PC-9 (cell line): ENCODE results near the gene ZDHHC18. TPM values are rescaled to one million over a fixed set of nuclear protein-coding genes. Genes with fewer than 3 reads are reported as not detected.

Experiments used
- BruUV-seq: library from RNA; stranded (reverse); fragments of 400-500 nt; replicated peaks from 2 replicates; lab custom pipeline; 2021; lab: Mats Ljungman, UMichigan
- CTCF ChIA-PET: fragments of 300-600 bp; sonication (Branson Sonifier 250); formaldehyde crosslinking; loops from one replicate; lab custom pipeline; 2022; ENCODE audit warnings: antibody characterized with exemption; lab: Charles Lee
- POLR2A ChIA-PET: fragments of 300-600 bp; sonication (Branson Sonifier 250); formaldehyde crosslinking; loops from one replicate; lab custom pipeline; 2022; ENCODE audit warnings: antibody characterized with exemption; ENCODE audit not compliant: unreplicated experiment; lab: Charles Lee
- DNase-seq, 2 experiments: peaks; one replicate each; pipeline versions ENCODE4 v3.0.0 to v3.0.0-alpha.2; 2015 to 2022; ENCODE audit warnings: mixed read lengths in 1 of 2
- H2AFZ ChIP-seq: fragments of 200-600 bp; sonication (generic); 2 replicates; pipeline ENCODE4 v1.8.1; 2017; ENCODE audit warnings: antibody characterized with exemption
- H3F3A ChIP-seq: fragments of 200-600 bp; sonication (generic); 2 replicates; pipeline ENCODE4 v1.8.1; 2017; ENCODE audit warnings: antibody characterized with exemption, mild to moderate bottlenecking, low read depth; ENCODE audit not compliant: insufficient read depth
- H3K27ac ChIP-seq: fragments of 200-600 bp; sonication (generic); 2 replicates; pipeline ENCODE4 v1.6.1; 2016; ENCODE audit warnings: mixed run types
- H3K27me3 ChIP-seq: fragments of 200-600 bp; sonication (generic); 2 replicates; pipeline ENCODE4 v1.6.1; 2016; ENCODE audit warnings: low read depth, mixed run types; ENCODE audit not compliant: insufficient read depth
- H3K36me3 ChIP-seq: fragments of 200-600 bp; sonication (generic); 2 replicates; pipeline ENCODE4 v1.6.1; 2016; ENCODE audit warnings: low read depth, mixed run types
- H3K4me1 ChIP-seq: fragments of 200-600 bp; sonication (generic); replicated peaks from 2 replicates; pipeline ENCODE4 v1.6.1; 2016; ENCODE audit warnings: mixed run types; ENCODE audit not compliant: insufficient read depth
- H3K4me2 ChIP-seq: fragments of 200-600 bp; sonication (generic); 2 replicates; pipeline ENCODE4 v1.6.1; 2017; ENCODE audit warnings: mixed run types
- H3K4me3 ChIP-seq: fragments of 200-600 bp; sonication (generic); 2 replicates; pipeline ENCODE4 v1.6.1; 2016; ENCODE audit warnings: mixed run types
- H3K79me2 ChIP-seq: fragments of 200-600 bp; sonication (generic); 2 replicates; pipeline ENCODE4 v1.6.1; 2017; ENCODE audit warnings: low read depth, mixed run types
- H3K9me2 ChIP-seq: fragments of 200-600 bp; sonication (generic); 2 replicates; pipeline ENCODE4 v1.8.1; 2017; ENCODE audit warnings: mild to moderate bottlenecking; ENCODE audit not compliant: insufficient read depth
- H3K9me3 ChIP-seq: fragments of 200-600 bp; sonication (generic); 2 replicates; pipeline ENCODE4 v1.8.1; 2016; ENCODE audit warnings: low read depth; ENCODE audit not compliant: insufficient read depth
- H4K20me1 ChIP-seq: fragments of 200-600 bp; sonication (generic); 2 replicates; pipeline ENCODE4 v1.8.1; 2017; ENCODE audit not compliant: insufficient read depth
- EZH2 ChIP-seq: fragments of 200-600 bp; sonication (generic); IDR thresholded peaks from 2 replicates; pipeline ENCODE4 v1.8.0; 2017; ENCODE audit warnings: antibody characterized with exemption, low read depth
- intact Hi-C: fragments of 100-400 bp; cut with micrococcal nuclease; formaldehyde crosslinking; loops from one replicate; pipeline ENCODE4 v1.10.0; 2022; ENCODE audit not compliant: unreplicated experiment
- total RNA-seq: library from RNA; stranded (reverse); gene quantifications from 2 replicates; pipeline ENCODE4 v1.2.3, GENCODE V29; 2021
- TF ChIP-seq, protein P1 (sequence below): fragments of 200-600 bp; sonication (generic); conservative IDR thresholded peaks from 2 replicates; pipeline ENCODE4 v1.6.1; 2017; ENCODE audit warnings: mixed run types, antibody characterized with exemption, mild to moderate bottlenecking, moderate library complexity

The ZDHHC18 gene
- total RNA-seq, 1 experiment from 2014 or later = 36.1 TPM

DNA sequence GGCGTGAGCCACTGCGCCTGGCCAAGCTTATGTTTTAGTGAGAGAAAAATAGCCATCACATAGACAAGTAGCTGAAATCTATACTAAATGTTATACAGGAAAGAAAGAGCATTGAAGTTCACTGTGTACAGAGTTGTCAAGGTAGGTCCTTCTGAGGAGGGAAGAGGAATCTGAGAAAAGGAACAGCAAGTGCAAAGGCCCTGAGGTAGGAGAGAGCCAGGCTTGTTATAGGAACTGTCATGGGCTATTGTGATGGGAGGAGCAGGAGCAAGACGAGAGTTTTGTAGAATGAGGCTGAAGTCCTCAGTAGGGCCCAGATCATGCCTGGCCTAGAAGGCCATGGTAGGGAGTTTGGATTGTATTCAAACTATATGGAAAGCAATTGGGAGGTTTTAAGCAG is 4.6 kb downstream of the ZDHHC18 start:
- Histone ChIP-seq H3K4me1 (peaks cover 8% of the 10 kb centered on the region), H3K9me3 (no peaks in the 10 kb centered on the region), H4K20me1 (no peaks in the 10 kb centered on the region; the same call in 1 of the 2 replicates), H2AFZ (no peak overlapping the region), H3K79me2 (peaks cover 44% of the 10 kb centered on the region), H3K27me3 (no peaks in the 10 kb centered on the region), H3K9me2 (no peaks in the 10 kb centered on the region), H3K27ac (no peak overlapping the region), H3K4me3 (no peak overlapping the region), H3F3A (no peaks in the 10 kb centered on the region), H3K4me2 (no peak overlapping the region), H3K36me3 (peaks cover 5% of the 10 kb centered on the region; the same call in 1 of the 2 replicates)
- no TSS peak for BruUV-seq
- POLR2A ChIA-PET = no interaction called here
- DNase-seq = no peak
- intact Hi-C loops = no loop called here
- CTCF ChIA-PET = no interaction called here
- TF ChIP-seq, protein P1, sequence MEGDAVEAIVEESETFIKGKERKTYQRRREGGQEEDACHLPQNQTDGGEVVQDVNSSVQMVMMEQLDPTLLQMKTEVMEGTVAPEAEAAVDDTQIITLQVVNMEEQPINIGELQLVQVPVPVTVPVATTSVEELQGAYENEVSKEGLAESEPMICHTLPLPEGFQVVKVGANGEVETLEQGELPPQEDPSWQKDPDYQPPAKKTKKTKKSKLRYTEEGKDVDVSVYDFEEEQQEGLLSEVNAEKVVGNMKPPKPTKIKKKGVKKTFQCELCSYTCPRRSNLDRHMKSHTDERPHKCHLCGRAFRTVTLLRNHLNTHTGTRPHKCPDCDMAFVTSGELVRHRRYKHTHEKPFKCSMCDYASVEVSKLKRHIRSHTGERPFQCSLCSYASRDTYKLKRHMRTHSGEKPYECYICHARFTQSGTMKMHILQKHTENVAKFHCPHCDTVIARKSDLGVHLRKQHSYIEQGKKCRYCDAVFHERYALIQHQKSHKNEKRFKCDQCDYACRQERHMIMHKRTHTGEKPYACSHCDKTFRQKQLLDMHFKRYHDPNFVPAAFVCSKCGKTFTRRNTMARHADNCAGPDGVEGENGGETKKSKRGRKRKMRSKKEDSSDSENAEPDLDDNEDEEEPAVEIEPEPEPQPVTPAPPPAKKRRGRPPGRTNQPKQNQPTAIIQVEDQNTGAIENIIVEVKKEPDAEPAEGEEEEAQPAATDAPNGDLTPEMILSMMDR = no peak

DNA sequence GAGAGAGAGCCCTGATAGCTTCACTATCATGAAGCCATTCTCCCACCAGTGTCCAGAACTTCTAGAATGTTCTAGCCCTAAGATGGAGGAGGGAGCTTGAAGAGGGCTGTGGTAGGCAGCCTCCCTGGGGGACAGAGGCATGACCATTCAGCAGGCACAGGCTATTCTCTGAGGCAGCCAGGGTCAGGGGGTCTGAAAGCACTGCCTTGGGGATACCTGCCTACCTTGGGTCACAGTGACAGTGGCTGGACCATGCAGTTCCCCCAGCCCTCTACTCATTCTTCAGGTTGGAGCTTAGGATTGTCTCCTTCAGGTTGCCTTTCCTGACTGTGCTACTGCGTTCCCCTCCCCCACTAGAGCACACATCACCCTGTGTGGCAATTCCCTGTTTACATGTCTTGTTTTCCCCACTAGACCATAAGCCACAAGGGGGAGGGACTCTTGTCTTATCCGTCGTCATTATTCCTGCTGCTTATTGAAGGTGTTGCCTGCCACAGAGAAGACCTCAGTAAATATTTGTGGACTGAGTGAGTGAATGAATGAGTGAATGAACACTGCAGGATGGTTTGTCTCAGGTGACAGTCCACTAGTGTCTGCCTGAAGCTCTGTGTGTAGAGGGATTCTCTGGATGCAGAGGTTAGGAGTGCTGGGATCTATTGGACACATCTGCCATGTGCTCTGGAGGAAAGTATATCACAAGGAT is 5.2 kb downstream of the ZDHHC18 start:
- POLR2A ChIA-PET = no interaction called here
- 0 out of 2 replicates have a peak overlapping the region, but pooled peaks have one; percentile 5 for H3K4me2 ChIP-seq

DNA sequence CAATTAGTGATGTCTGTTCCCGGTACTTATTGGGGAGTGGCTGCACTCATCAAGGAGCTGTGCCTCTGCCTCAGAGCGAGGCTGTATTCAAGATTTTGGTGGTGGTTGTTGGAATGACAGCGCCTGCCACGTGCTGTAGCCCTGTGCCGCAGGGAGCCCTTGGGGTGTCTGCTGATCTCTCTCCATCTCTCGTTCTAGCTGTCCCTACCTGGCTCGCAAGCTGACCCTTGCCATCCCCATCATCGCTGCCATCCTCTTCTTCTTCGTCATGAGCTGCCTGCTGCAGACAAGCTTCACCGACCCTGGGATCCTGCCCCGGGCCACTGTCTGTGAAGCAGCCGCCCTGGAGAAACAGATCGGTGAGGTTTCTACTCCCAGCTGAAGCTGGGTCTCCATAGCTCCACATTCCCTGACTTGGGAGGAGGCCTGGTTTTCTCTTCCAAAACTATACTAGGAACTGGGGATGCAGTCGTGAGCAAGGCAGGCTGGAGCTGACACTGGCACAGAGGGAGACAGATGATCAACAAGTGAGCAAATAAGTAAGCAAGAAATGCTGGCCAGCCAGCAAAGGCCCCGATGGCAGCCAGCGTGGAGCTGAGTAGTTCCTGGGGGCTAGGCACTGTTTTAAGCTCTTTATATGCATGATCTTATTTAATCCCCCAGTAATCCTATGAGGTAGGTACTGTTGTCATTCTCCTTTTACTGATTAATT is 5.9 kb downstream of the ZDHHC18 start:
- no peak overlapping the region for H3K4me2 ChIP-seq
- no peak for DNase-seq
- no peaks in the 10 kb centered on the region for H3K27me3 ChIP-seq
- ChIA-PET CTCF (no interaction called here), POLR2A (no interaction called here)
- H3F3A ChIP-seq = no peaks in the 10 kb centered on the region
- no TSS peak for BruUV-seq
- no peak overlapping the region for H3K4me3 ChIP-seq
- TF ChIP-seq, protein P1 = no peak
- no peak for TF ChIP-seq EZH2
- H3K27ac ChIP-seq = no peak overlapping the region
- peaks cover 5% of the 10 kb centered on the region; the same call in 1 of the 2 replicates for H3K36me3 ChIP-seq
- 0 out of 2 replicates have a peak, but pooled peaks cover 6% of the 10 kb centered on the region for H3K4me1 ChIP-seq
- intact Hi-C loops = no loop called here
- no peaks in the 10 kb centered on the region; the same call in 1 of the 2 replicates for H4K20me1 ChIP-seq
- no peak overlapping the region for H2AFZ ChIP-seq
- H3K79me2 ChIP-seq = peaks cover 39% of the 10 kb centered on the region
- H3K9me3 ChIP-seq = no peaks in the 10 kb centered on the region
- no peaks in the 10 kb centered on the region for H3K9me2 ChIP-seq

More for the DNA sequence above, 5.2 kb downstream of the ZDHHC18 start:
- CTCF ChIA-PET = no interaction called here
- H3K4me3 ChIP-seq = no peak overlapping the region
- intact Hi-C loops = no loop called here
- peaks cover 5% of the 10 kb centered on the region; the same call in 1 of the 2 replicates for H3K36me3 ChIP-seq
- DNase-seq = no peak
- BruUV-seq = no TSS peak
- TF ChIP-seq, protein P1 = no peak
- no peak for TF ChIP-seq EZH2
- H3K27me3 ChIP-seq = no peaks in the 10 kb centered on the region
- no peaks in the 10 kb centered on the region for H3K9me2 ChIP-seq
- peaks cover 42% of the 10 kb centered on the region for H3K79me2 ChIP-seq
- H3K9me3 ChIP-seq = no peaks in the 10 kb centered on the region
- H2AFZ ChIP-seq = no peak overlapping the region
- no peaks in the 10 kb centered on the region for H3F3A ChIP-seq
- H3K4me1 ChIP-seq = 0 out of 2 replicates have a peak, but pooled peaks cover 6% of the 10 kb centered on the region
- H3K27ac ChIP-seq = no peak overlapping the region
- H4K20me1 ChIP-seq = no peaks in the 10 kb centered on the region; the same call in 1 of the 2 replicates
